ENCODE data around the gene MRAP.
A peak's percentile ranks its signal among the peaks of the same experiment; 100 is the strongest.

Gene MRAP

DNA sequence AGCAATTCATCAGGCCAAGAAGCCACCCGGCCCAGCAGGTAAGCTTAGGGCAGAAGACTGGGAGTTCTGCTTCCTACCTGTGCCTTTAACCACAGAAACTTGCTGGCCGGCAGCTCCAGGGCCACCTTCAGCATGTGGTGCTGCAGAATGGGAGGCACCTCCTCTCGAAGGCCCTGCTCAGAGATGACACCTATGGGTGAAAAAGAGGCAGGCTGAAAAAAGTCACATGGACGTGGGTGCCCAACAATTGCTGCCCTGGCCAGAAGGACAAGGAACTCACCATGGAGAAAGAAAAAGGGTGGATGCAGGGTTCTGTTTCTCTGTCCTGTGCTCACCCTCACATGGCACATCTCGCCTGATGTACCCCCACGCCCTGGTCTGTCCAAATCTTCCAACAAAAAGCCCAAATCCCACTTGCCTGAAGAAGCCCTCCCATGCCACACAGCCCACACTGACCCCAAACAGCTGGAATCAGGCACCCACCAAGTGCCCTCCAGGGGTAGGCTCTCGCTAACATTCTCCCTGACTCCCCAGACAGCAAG lies 61.1 kb downstream of the MRAP start:
- TF ChIP-seq, protein P1, sequence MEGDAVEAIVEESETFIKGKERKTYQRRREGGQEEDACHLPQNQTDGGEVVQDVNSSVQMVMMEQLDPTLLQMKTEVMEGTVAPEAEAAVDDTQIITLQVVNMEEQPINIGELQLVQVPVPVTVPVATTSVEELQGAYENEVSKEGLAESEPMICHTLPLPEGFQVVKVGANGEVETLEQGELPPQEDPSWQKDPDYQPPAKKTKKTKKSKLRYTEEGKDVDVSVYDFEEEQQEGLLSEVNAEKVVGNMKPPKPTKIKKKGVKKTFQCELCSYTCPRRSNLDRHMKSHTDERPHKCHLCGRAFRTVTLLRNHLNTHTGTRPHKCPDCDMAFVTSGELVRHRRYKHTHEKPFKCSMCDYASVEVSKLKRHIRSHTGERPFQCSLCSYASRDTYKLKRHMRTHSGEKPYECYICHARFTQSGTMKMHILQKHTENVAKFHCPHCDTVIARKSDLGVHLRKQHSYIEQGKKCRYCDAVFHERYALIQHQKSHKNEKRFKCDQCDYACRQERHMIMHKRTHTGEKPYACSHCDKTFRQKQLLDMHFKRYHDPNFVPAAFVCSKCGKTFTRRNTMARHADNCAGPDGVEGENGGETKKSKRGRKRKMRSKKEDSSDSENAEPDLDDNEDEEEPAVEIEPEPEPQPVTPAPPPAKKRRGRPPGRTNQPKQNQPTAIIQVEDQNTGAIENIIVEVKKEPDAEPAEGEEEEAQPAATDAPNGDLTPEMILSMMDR (conservative IDR thresholded peaks at IDR 0.05; ENCODE audit: control insufficient read depth, insufficient read depth, low read depth, low read length) = peak; percentile 22
- H3K4me3 ChIP-seq (ENCODE audit: control insufficient read depth, low read depth, low read length) = no peak overlapping the region
- peak; percentile 7 for DNase-seq (ENCODE audit: low read depth)

- H3K4me3 ChIP-seq (ENCODE audit: control insufficient read depth, low read depth, low read length) = no peak overlapping the region
- DNase-seq (ENCODE audit: low read depth) = no peak
- TF ChIP-seq, protein P1 (conservative IDR thresholded peaks at IDR 0.05; ENCODE audit: control insufficient read depth, insufficient read depth, low read depth, low read length) = no peak
Observed at GRCh38 chr21:32360401-32360975, 61.8 kb downstream of the MRAP start.
